ENCODE data around the gene OBSL1. TPM values are rescaled to one million over a fixed set of nuclear protein-coding genes. Genes with fewer than 3 reads are reported as not detected.

OBSL1 gene
- total RNA-seq, 1 experiment from 2014 or later, result 23.1 TPM

- no TSS peak for BruUV-seq (replicated peaks)
- peaks cover 23% of the 10 kb centered on the region for H3K4me1 ChIP-seq (ENCODE audit: insufficient read depth, low read length, poor library complexity, severe bottlenecking)
- TF ChIP-seq EZH2 (IDR thresholded peaks at IDR 0.05; ENCODE audit: borderline replicate concordance, low read depth, low read length, poor library complexity, severe bottlenecking) (no peak), CTCF (conservative IDR thresholded peaks at IDR 0.05; ENCODE audit: low read depth, low read length) (no peak)
- H3K27me3 ChIP-seq (replicated peaks; ENCODE audit: insufficient read depth, low read depth, low read length, poor library complexity), result no peaks in the 10 kb centered on the region
- CTCF ChIA-PET, result interaction anchor here (0.7 kb wide), 1 partner anchor 145 kb away, joined by 4 read pairs; no protein-coding TSS in a partner anchor
- intact Hi-C loops (cut with micrococcal nuclease; ENCODE audit: unreplicated experiment), result loop anchor here (1.0 kb wide), 1 partner anchor 54 kb away; the partner anchor contains the start of gene CHPF
- peak; percentile 98 for DNase-seq (ENCODE audit: low spot score)
- POLR2A ChIA-PET (ENCODE audit: low non-redundant PET), result no interaction called here
- peak within 1 kb of the TSS; percentile 72 for H3K4me3 ChIP-seq (ENCODE audit: low read depth, low read length, poor library complexity, severe bottlenecking)
- peaks cover 6% of the 10 kb centered on the region for H3K36me3 ChIP-seq (ENCODE audit: insufficient read depth, low read length, poor library complexity, severe bottlenecking)
- peak within 1 kb of the TSS; percentile 92 for H3K27ac ChIP-seq (ENCODE audit: low read depth, low read length, poor library complexity, severe bottlenecking)
- no peaks in the 10 kb centered on the region for H3K9me3 ChIP-seq (ENCODE audit: low read depth, low read length, poor library complexity, severe bottlenecking)
Measured at GRCh38 chr2:219597552-219598307, 26.4 kb upstream of the OBSL1 start, which contains the start of gene STK11IP. STK11IP (plus strand) TSS chr2:219597857; CDS start chr2:219598120, 263 bp downstream.

- intact Hi-C loops (cut with micrococcal nuclease; ENCODE audit: unreplicated experiment), result loop anchor here (1.0 kb wide), 1 partner anchor 54 kb away; the partner anchor contains the start of gene CHPF
- no peaks in the 10 kb centered on the region for H3K9me3 ChIP-seq (ENCODE audit: low read depth, low read length, poor library complexity, severe bottlenecking)
- H3K27me3 ChIP-seq (replicated peaks; ENCODE audit: insufficient read depth, low read depth, low read length, poor library complexity), result no peaks in the 10 kb centered on the region
- peaks cover 1% of the 10 kb centered on the region for H3K36me3 ChIP-seq (ENCODE audit: insufficient read depth, low read length, poor library complexity, severe bottlenecking)
- ChIA-PET CTCF (no interaction called here), POLR2A (ENCODE audit: low non-redundant PET) (no interaction called here)
- TF ChIP-seq EZH2 (IDR thresholded peaks at IDR 0.05; ENCODE audit: borderline replicate concordance, low read depth, low read length, poor library complexity, severe bottlenecking), result no peak
- TF ChIP-seq CTCF (conservative IDR thresholded peaks at IDR 0.05; ENCODE audit: low read depth, low read length), result no peak
- TSS peak; percentile 92 for BruUV-seq (replicated peaks)
- no peak for DNase-seq (ENCODE audit: low spot score)
- peak overlapping the region; percentile 92 for H3K27ac ChIP-seq (ENCODE audit: low read depth, low read length, poor library complexity, severe bottlenecking)
- H3K4me1 ChIP-seq (ENCODE audit: insufficient read depth, low read length, poor library complexity, severe bottlenecking), result peaks cover 23% of the 10 kb centered on the region
- H3K4me3 ChIP-seq (ENCODE audit: low read depth, low read length, poor library complexity, severe bottlenecking), result peak overlapping the region; percentile 72
Measured at GRCh38 chr2:219596954-219597551, 25.7 kb upstream of the OBSL1 start.

- intact Hi-C loops (cut with micrococcal nuclease; ENCODE audit: unreplicated experiment), result no loop called here
- BruUV-seq (replicated peaks), result no TSS peak
- Histone ChIP-seq H3K9me3 (ENCODE audit: low read depth, low read length, poor library complexity, severe bottlenecking) (no peaks in the 10 kb centered on the region), H3K27ac (ENCODE audit: low read depth, low read length, poor library complexity, severe bottlenecking) (peak overlapping the region; percentile 68), H3K4me1 (ENCODE audit: insufficient read depth, low read length, poor library complexity, severe bottlenecking) (peaks cover 23% of the 10 kb centered on the region), H3K4me3 (ENCODE audit: low read depth, low read length, poor library complexity, severe bottlenecking) (no peak overlapping the region), H3K27me3 (replicated peaks; ENCODE audit: insufficient read depth, low read depth, low read length, poor library complexity) (no peaks in the 10 kb centered on the region), H3K36me3 (ENCODE audit: insufficient read depth, low read length, poor library complexity, severe bottlenecking) (no peaks in the 10 kb centered on the region)
- 0 out of 2 replicates have a peak, but pooled peaks have one; percentile 17 for TF ChIP-seq CTCF (conservative IDR thresholded peaks at IDR 0.05; ENCODE audit: low read depth, low read length)
- no peak for TF ChIP-seq EZH2 (IDR thresholded peaks at IDR 0.05; ENCODE audit: borderline replicate concordance, low read depth, low read length, poor library complexity, severe bottlenecking)
- ChIA-PET POLR2A (ENCODE audit: low non-redundant PET) (no interaction called here), CTCF (no interaction called here)
- DNase-seq (ENCODE audit: low spot score), result peak; percentile 63
Measured at GRCh38 chr2:219595256-219595655, 23.9 kb upstream of the OBSL1 start.
